Measurements from ENCODE around the gene CD247.
A peak's percentile ranks its signal among the peaks of the same experiment; 100 is the strongest.

The CD247 gene

DNA sequence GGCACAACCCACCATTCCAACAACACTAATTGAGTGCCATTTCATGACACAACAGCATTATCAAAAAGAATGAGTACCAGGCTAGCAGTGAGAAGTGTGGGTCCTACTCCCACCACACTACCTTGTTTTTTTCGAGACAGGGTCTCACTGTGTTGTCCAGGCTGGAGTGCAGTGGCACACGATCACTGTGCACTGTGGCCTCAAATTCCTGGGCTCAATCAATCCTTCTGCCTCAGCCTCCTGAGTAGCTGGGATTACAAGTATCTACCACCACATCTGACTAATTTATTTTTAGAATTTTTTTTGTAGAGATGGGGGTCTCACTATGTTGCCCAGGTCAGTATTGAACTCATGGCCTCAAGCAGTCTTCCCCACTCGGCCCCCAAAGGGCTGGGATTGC is 30.7 kb downstream of the CD247 start:
- DNase-seq: no peak

GRCh38 chr1:167486090-167486824 is 32.1 kb downstream of the CD247 start:
- DNase-seq: no peak

GRCh38 chr1:167484726-167485502 is 33.4 kb downstream of the CD247 start:
- no peak for DNase-seq

DNA sequence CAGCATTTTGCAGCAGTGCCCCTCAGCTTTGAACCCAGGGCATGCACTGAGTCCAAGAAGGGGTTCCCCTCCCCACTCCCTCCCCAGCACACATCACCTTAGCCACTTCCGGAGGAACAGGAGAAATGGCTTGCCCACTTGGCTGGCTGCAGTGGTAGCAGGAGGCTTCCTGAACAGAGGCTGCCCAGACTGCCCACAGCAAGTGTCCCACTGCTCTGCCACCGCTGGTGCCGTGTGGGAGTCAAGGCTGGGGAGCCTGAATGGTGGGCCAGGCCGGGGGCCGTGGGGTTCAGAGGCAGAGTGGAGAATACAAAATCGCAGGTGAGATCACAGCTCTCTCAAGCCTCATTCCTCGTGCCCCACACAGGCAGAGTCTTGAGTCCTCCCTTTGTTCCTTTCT is 34.5 kb downstream of the CD247 start:
- no peak for DNase-seq

GRCh38 chr1:167482184-167482583 is 36.1 kb downstream of the CD247 start:
- DNase-seq: no peak

- no peak for DNase-seq
Measured at GRCh38 chr1:167479331-167479979, 38.9 kb downstream of the CD247 start.

GRCh38 chr1:167477986-167478385 is 40.3 kb downstream of the CD247 start:
- DNase-seq: no peak

DNA sequence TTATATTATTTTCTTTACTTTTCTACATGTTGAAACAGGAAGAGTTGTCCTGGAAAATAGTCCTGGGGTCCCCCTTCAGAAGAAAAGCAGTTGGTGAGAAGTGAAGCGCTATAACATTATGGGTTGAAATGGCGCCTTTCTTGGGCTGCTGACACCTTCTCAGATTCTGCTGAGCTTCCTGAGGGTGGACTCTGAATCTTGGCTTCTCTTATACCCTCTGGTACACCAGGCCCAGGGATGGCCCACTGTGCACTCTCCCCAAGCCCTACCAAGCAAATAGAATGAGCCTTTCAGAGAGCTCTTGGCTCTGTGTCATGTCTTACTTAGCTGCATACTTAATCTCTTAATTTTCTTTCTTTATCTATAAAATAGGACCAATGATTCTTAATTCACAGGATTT is 42.3 kb downstream of the CD247 start:
- no peak for DNase-seq

DNA sequence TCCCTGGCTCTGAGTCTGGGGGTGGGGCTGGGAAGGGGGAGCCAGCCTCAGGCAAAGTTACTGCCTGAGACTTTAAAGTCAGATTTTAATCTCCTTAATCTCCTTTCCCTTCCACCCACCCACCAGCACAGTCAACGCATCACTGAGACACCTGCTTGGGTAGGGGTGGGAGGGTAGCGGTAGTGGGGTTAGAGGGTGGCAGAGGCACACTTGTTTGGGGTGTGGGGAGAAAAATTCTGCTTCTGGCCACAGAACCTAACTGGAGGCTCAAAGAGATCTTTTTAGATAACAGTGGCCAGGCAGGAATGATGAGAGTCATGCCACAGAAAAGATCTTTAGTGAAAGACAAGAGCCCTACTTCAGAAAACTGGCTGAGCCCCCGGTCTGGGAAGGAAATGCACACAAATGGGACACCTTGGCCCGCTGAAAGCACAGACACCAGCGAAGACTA is 44.1 kb downstream of the CD247 start:
- DNase-seq: no peak

GRCh38 chr1:167473761-167474160 is 44.6 kb downstream of the CD247 start:
- no peak for DNase-seq

DNA sequence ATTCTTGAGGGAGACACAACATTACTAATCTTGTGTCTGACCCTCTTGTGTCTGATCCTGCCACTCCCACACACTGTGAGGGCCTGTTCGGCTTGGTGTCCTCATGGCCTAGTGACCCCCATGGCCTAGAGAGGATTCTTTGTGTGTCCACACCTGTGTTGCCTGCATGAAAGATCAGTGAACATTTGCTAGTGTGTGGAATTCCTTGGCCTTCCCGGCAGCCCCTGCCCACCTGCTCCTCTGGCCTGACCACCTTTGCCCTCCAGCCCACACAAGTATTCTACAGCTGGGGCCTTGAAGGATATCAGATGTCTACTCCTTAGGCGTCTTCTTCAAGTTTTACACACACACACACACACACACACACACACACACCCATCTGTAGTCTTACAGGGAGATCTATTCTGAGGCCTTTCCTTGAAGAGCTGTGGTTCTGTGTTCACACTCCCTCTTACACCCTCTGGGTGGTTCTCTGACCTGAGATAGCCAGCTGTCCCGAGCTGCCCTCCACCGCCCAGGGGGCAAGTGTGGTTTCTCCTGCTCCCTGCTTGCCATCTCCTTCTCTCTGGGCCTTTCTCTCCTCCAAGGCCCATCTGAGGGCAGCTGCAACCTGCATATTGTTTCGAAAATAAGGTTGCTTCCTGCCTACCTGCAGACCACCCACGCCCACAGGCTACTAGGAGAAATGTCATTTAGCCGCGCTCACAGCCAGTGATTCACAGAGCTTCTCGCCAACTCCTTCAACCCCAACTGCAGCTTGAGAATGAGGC is 45.4 kb downstream of the CD247 start:
- no peak for DNase-seq

DNA sequence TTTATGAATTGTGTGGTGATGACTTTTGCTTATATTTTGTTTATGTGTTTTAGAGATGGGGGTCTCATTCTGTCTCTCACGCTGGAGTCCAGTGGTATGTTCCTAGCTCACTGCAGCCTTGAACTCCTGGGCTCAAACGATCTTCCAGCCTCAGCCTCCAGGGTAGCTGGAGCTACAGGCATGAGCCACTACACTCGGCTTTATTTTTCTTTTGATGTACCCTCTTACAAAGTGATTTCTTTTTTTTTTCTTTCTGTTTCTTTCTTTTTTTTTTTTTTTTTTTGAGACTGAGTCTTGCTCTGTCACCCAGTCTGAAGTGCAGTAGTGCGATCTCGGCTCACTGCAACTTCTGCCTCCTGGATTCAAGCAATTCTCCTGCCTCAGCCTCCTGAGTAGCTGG is 46.8 kb downstream of the CD247 start:
- DNase-seq: no peak

GRCh38 chr1:167469280-167469965 is 48.9 kb downstream of the CD247 start:
- no peak for DNase-seq

DNA sequence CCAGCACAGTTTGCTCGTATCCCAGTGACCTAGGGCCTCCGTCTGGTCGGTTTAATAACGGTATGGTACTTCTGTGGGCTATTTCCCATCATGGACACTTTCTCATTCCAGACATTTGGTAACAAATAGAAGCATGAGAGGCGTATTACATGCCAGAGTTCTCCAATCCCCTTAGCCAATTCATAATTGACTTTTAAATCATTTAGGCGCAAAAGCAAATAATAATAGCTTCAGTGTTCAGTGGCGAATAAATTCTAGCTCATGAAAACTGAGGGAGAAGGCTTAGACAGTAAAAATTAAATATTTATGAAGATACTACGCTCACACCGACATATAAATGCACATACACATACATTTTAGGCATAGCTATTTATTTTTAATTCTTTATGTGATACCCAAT is 50.6 kb downstream of the CD247 start:
- no peak for DNase-seq

DNA sequence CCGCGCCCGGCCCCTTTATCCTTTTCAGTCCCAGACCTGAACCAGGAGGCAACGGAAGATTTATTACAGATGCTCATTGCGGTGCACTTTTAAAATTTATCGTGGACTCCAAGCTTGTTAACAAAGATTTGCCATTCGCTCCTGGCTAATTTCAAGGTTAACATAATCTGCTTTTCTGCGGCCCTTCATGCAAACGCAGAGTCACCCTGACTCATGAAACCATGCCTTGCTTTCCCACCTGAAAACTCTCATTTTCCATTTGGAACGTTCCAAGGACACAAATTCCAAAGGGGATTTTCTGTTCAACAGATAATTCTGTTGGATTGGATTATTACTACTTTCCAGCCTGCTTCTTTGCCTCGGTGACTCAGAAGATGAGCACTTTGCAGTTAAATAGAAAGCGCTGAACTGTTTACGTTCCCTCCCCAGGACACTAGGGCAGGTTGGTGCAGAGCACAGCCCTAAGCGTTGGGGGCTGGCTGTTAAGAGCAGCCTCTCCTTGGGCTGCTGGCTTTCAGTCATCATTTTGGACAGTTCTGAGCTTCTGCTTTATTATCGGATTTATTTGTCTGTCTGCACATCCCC is 51.1 kb downstream of the CD247 start:
- peak; percentile 3 for DNase-seq

DNA sequence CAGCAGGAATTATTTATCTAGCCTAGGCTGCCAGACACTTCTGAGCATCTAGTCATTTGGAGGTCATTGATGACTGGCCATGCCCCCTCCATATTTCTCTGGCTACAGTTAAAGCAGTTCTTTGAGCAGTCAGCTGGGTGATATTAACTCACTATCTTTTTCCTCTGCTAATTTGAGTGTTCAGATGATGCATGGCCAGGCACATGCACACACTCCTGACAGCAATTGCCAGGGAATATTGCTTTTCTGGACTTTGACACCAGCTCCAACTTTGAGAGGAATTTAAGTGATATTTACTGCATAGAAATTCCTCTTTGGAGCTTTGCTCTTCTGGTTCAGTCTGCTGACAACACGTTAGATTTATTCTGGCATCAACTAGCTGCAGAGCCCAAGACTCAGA is 52.6 kb downstream of the CD247 start:
- DNase-seq: no peak

DNA sequence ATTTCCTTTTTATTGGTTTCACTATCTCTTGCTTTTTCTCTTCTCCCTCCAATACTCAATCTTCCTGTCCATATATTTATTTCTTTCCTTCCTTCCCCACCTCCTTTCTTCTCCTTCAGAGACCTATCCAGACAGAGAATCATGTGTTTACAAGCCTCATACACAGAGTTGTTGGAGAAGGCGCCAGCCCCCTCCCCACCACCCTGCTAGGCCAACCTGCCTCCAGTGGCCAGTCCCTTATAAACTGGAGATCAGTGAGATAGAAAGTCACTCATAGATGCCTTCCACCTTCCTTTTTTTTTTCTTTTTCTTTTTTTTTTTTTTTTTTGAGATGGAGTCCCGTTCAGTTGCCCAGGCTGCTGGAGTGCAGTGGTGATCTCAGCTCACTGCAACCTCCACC is 53.3 kb downstream of the CD247 start:
- DNase-seq: no peak

DNA sequence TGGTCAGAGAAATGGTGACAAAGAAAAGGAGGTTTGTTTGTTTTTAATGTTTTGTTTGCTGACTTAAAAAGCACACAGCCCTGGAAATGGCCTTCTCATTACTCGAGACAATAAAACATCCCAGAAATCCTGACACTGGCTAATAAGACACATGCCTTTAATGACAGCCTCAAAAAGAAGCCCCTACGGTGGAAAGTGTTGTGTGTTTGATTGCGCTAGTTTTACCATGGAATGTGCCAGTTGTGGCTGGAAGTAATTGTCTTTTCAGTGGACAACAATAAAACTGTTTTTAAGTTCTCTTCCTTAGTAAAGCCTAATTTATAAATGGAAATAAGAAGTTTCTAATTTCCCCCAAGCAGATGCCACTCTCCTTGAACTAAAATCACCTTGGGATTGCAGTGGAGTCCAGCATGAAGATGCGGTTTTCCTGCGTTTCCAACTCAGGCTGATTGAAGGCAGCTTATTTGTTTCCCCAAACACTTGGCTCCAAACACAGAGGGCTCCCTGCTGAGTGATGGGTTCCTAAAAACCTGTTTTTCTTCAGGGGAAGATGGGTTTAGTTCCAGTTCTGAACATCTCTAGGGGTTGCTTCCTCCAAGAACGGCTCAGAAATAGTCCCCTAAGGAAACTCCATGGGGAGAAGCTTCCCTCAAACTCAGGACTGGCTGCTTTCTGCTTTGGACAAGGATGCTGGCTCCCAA is 54.3 kb downstream of the CD247 start:
- DNase-seq: no peak

- DNase-seq: no peak
Measured at GRCh38 chr1:167463080-167463479, 55.2 kb downstream of the CD247 start.

DNA sequence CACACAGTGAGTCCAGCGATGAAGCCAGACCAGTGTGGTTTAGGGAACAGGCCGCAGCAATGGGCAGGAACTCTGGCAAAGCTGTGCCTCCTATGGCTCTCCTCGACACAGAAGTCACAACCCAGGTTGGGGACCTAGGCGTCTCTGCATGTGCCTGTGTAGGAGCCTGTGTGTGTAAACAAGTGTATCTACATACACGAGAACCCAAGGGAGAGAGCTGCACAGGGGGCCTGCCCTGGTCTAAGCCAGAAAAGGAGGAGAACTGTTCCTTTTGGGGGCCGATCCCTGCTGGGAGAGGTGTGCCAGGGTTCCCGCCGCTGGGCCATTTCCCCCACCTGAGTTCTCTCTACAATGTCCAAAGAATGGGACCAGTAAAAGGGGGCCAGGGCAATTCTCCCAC is 56.0 kb downstream of the CD247 start:
- DNase-seq: no peak

- no peak for DNase-seq
Measured at GRCh38 chr1:167460836-167461235, 57.5 kb downstream of the CD247 start.

All from fibroblast of skin of right biceps (primary cell).